Measurements from ENCODE around the gene GAL3ST2. TPM values are rescaled to one million over a fixed set of nuclear protein-coding genes. Genes with fewer than 3 reads are reported as not detected.
"Not testable (repeated sequence)": the region's sequence is repeated elsewhere in the genome, so short reads cannot be mapped to it uniquely, and the experiment has no call there.

GAL3ST2 gene
- total RNA-seq, 2 donors from 2014 or later: 34.2 to 70.2 TPM

DNA sequence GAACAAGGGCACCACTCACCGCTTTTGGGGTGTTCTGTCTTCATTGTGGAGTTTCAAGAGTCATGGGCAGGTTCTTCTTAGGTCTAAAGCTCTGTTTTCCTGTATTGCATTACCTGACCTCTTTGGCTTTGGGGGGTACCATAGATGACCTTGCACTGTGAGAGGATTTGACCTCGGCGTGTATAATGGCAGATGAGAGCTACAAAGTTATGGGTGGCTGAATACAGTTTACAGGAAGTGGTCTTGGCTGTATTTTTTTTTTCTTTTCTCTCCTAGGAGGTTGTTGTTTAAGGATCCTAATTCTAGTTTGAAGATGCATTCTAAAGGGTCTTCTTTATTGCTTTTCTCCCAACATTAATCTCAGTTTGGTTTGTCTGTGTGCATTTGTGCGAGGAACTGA, 11.5 kb downstream of the GAL3ST2 start:
- H3K27ac ChIP-seq: peak overlapping the region; percentile 41
- no peak overlapping the region for H3K9ac ChIP-seq (ENCODE audit: low read depth in 2 of 2, low read length in 2 of 2)
- no peak for DNase-seq
- no peaks in the 10 kb centered on the region for H3K9me3 ChIP-seq
- TF ChIP-seq, protein P1, sequence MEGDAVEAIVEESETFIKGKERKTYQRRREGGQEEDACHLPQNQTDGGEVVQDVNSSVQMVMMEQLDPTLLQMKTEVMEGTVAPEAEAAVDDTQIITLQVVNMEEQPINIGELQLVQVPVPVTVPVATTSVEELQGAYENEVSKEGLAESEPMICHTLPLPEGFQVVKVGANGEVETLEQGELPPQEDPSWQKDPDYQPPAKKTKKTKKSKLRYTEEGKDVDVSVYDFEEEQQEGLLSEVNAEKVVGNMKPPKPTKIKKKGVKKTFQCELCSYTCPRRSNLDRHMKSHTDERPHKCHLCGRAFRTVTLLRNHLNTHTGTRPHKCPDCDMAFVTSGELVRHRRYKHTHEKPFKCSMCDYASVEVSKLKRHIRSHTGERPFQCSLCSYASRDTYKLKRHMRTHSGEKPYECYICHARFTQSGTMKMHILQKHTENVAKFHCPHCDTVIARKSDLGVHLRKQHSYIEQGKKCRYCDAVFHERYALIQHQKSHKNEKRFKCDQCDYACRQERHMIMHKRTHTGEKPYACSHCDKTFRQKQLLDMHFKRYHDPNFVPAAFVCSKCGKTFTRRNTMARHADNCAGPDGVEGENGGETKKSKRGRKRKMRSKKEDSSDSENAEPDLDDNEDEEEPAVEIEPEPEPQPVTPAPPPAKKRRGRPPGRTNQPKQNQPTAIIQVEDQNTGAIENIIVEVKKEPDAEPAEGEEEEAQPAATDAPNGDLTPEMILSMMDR (IDR thresholded peaks at IDR 0.05): no peak
- H3K4me1 ChIP-seq: peaks cover 7% of the 10 kb centered on the region
- intact Hi-C loops (cut with DNase I): no loop called here
- no peaks in the 10 kb centered on the region for H3K36me3 ChIP-seq
- no peaks in the 10 kb centered on the region for H3K27me3 ChIP-seq
- H3K4me3 ChIP-seq: no peak overlapping the region

DNA sequence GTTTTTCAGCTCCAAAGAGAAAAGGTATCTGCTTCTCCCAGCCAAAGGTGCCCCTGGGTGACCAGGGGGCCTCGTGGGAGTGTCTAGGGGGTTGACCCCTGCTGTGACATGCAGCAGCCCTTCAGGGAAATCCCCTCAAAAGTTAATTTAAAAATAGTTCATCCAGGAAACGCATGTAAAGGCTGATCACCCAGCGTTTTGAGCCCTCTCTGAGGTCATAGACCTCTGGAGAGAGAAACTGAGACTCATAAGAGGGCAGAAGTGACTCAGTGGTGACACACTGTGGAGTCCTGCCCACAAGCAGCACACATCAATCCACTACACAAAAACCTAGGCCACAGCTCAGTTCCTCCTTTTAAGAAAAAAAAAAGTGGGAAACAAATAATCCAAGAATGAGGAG, 11.9 kb downstream of the GAL3ST2 start:
- no peaks in the 10 kb centered on the region for H3K27me3 ChIP-seq
- intact Hi-C loops (cut with DNase I): no loop called here
- H3K9ac ChIP-seq (ENCODE audit: low read depth in 2 of 2, low read length in 2 of 2): no peak overlapping the region
- H3K4me3 ChIP-seq: no peak overlapping the region
- H3K36me3 ChIP-seq: no peaks in the 10 kb centered on the region
- no peaks in the 10 kb centered on the region for H3K9me3 ChIP-seq
- peaks cover 7% of the 10 kb centered on the region for H3K4me1 ChIP-seq
- TF ChIP-seq, protein P1 (IDR thresholded peaks at IDR 0.05): no peak
- no peak for DNase-seq
- peak overlapping the region; percentile 41 for H3K27ac ChIP-seq

DNA sequence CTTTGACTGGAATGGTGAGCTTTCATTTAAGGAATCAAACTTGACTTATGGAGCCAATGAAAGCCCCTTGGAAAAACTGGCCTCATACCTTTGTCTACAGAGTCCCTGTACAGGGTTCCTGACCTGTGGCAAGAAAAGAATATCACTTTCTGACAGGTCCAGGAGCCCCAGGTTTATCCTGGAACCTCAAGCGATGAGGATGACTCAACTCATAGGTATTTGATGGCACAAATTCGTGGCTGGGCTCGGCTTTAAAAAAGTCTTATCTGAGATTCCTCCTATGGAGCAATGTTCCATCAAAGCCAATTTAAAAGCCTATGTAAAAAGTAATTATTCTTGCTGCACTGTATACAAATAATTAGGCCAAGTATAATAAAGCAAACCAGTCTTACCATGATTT, 14.8 kb downstream of the GAL3ST2 start:
- H3K27me3 ChIP-seq; H3K9ac ChIP-seq (ENCODE audit: low read depth in 2 of 2, low read length in 2 of 2); H3K9me3 ChIP-seq; H3K4me3 ChIP-seq; H3K27ac ChIP-seq; H3K36me3 ChIP-seq; intact Hi-C loops (cut with DNase I): not testable (repeated sequence)
- peaks cover 15% of the 10 kb centered on the region for H3K4me1 ChIP-seq
- peak; percentile 45 for DNase-seq

DNA sequence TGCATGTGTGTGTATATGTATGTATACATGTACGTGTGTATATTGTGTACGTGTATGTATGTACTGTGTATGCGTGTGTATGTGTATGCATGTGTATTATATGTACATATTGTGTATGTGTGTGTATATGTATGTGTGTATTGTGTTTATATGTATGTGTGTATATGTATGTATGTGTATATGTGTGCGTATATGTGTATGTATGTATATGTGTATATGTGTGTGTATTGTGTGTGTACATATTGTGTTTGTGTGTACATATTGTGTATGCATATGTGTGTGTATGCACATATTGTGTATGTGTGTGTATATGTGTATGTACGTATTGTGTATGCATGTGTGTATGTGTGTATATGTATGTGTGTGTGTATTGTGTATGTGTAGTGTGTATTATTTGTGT, 16.8 kb downstream of the GAL3ST2 start:
- intact Hi-C loops (cut with DNase I): no loop called here
- no peak overlapping the region for H3K4me3 ChIP-seq
- no peaks in the 10 kb centered on the region for H3K36me3 ChIP-seq
- H3K4me1 ChIP-seq: peaks cover 15% of the 10 kb centered on the region
- H3K9ac ChIP-seq (ENCODE audit: low read depth in 2 of 2, low read length in 2 of 2): no peak overlapping the region
- TF ChIP-seq, protein P1 (IDR thresholded peaks at IDR 0.05): no peak
- no peaks in the 10 kb centered on the region for H3K27me3 ChIP-seq
- no peak overlapping the region for H3K27ac ChIP-seq
- DNase-seq: no peak
- no peaks in the 10 kb centered on the region for H3K9me3 ChIP-seq

DNA sequence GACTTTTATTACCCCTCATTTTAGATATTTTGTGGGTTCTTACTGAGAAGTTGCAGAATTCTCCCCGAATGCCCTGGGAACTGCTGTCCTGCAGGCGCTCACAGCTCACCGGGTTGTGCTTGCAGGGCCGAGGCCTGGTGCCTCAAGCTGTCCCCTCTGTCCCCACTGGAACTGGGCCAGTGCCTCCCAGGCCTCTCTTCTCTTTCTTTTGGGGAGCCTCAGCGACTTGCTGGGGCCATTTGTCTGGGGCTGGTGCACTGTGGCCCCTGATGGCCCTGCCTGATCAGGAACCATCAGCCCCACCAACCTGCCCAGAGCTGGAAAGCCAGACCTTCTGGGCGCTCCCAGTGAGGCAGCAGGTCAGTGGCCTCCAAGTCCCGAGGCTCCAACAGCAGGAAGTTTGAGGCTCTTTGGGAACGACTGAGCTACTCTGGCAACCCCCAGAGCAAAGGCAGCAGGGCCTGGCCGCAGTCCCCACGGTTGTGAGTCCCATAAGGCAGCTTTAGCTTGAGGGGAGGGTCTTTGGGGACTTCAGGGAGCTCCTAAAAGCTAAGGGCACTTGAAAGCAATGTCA, 17.7 kb downstream of the GAL3ST2 start:
- TF ChIP-seq, protein P1 (IDR thresholded peaks at IDR 0.05): no peak
- Histone ChIP-seq H3K36me3 (no peaks in the 10 kb centered on the region), H3K27ac (peak overlapping the region; percentile 86), H3K9me3 (no peaks in the 10 kb centered on the region), H3K27me3 (no peaks in the 10 kb centered on the region), H3K4me1 (peaks cover 12% of the 10 kb centered on the region), H3K4me3 (no peak overlapping the region), H3K9ac (ENCODE audit: low read depth in 2 of 2, low read length in 2 of 2) (peak overlapping the region in 1 of 2 donors; percentile 85)
- DNase-seq: peak; percentile 38
- intact Hi-C loops (cut with DNase I): no loop called here
